Neural progenitor cell (in vitro differentiated cells): Measurements from ENCODE around the gene NR1D2. TPM values are rescaled to one million over a fixed set of nuclear protein-coding genes. Genes with fewer than 3 reads are reported as not detected.

Experiments
- DNase-seq: peaks from one replicate; pipeline ENCODE4 v3.0.0-alpha.2; 2016; ENCODE audit warnings: low spot score
- H2AFZ ChIP-seq: fragments of 200-600 bp; sonication (generic); replicated peaks from 2 replicates; pipeline ENCODE4 v1.6.1; 2016; ENCODE audit warnings: antibody characterized with exemption
- H3F3A ChIP-seq: fragments of 200-600 bp; sonication (generic); 2 replicates; pipeline ENCODE4 v1.6.1; 2016; ENCODE audit warnings: antibody characterized with exemption, low read depth
- H3K27ac ChIP-seq: fragments of 200-600 bp; sonication (generic); 2 replicates; pipeline ENCODE4 v1.5.1; 2016; ENCODE audit warnings: mild to moderate bottlenecking
- H3K27me3 ChIP-seq: fragments of 200-600 bp; sonication (generic); 2 replicates; pipeline ENCODE4 v1.6.1; 2016; ENCODE audit warnings: mild to moderate bottlenecking, moderate library complexity
- H3K36me3 ChIP-seq: fragments of 200-600 bp; sonication (generic); 2 replicates; pipeline ENCODE4 v1.5.1; 2016
- H3K4me1 ChIP-seq: fragments of 200-600 bp; sonication (generic); 2 replicates; pipeline ENCODE4 v1.6.1; 2016; ENCODE audit warnings: mixed run types
- H3K4me2 ChIP-seq: fragments of 200-600 bp; sonication (generic); 2 replicates; pipeline ENCODE4 v1.6.1; 2016
- H3K4me3 ChIP-seq: fragments of 200-600 bp; sonication (generic); 2 replicates; pipeline ENCODE4 v1.5.1; 2016
- H3K79me2 ChIP-seq: fragments of 200-600 bp; sonication (generic); 2 replicates; pipeline ENCODE4 v1.6.1; 2016; ENCODE audit warnings: low read depth
- H3K9ac ChIP-seq: fragments of 200-600 bp; sonication (generic); 2 replicates; pipeline ENCODE4 v1.6.1; 2016
- H3K9me3 ChIP-seq: fragments of 200-600 bp; sonication (generic); 2 replicates; pipeline ENCODE4 v1.5.1; 2016; ENCODE audit warnings: low read depth
- H4K20me1 ChIP-seq: fragments of 200-600 bp; sonication (generic); 2 replicates; pipeline ENCODE4 v1.6.1; 2016; ENCODE audit warnings: low read depth
- H3K27ac Mint-ChIP-seq: 3 replicates; pipeline ENCODE4 v1.8.0; 2021; ENCODE audit warnings: mixed read lengths
- H3K27me3 Mint-ChIP-seq: 2 replicates; pipeline ENCODE4 v1.8.0; 2022; ENCODE audit warnings: low read depth, mild to moderate bottlenecking, inconsistent platforms, moderate library complexity, mixed read lengths; ENCODE audit not compliant: insufficient read depth
- H3K36me3 Mint-ChIP-seq: 3 replicates; pipeline ENCODE4 v1.8.0; 2021; ENCODE audit warnings: mixed read lengths
- H3K4me1 Mint-ChIP-seq: 3 replicates; pipeline ENCODE4 v1.8.0; 2021; ENCODE audit warnings: mixed read lengths
- H3K4me3 Mint-ChIP-seq: 3 replicates; pipeline ENCODE4 v1.8.0; 2021; ENCODE audit warnings: mild to moderate bottlenecking, moderate library complexity, mixed read lengths
- H3K9me3 Mint-ChIP-seq: 3 replicates; pipeline ENCODE4 v1.8.0; 2020; ENCODE audit warnings: mixed read lengths
- EZH2 ChIP-seq: fragments of 200-600 bp; sonication (generic); IDR thresholded peaks from 2 replicates; pipeline ENCODE4 v1.6.1; 2017; ENCODE audit warnings: antibody characterized with exemption, mild to moderate bottlenecking, moderate library complexity
- EZH2phosphoT487 ChIP-seq: fragments of 200-600 bp; sonication (generic); IDR thresholded peaks from 2 replicates; pipeline ENCODE4 v1.6.1; 2017; ENCODE audit warnings: antibody characterized with exemption
- total RNA-seq: library from RNA; depleted of rRNA; stranded (reverse); fragments of >200 nt; gene quantifications from 2 replicates; pipeline ENCODE4 v1.2.3, GENCODE V29; 2015; ENCODE audit warnings: low replicate concordance
- TF ChIP-seq, protein P1 (sequence below): fragments of 200-600 bp; sonication (generic); IDR thresholded peaks from 2 replicates; pipeline ENCODE4 v1.5.1; 2017; ENCODE audit warnings: antibody characterized with exemption, mild to moderate bottlenecking

The NR1D2 gene
- total RNA-seq, 1 donor from 2014 or later, result 43.7 TPM

DNA sequence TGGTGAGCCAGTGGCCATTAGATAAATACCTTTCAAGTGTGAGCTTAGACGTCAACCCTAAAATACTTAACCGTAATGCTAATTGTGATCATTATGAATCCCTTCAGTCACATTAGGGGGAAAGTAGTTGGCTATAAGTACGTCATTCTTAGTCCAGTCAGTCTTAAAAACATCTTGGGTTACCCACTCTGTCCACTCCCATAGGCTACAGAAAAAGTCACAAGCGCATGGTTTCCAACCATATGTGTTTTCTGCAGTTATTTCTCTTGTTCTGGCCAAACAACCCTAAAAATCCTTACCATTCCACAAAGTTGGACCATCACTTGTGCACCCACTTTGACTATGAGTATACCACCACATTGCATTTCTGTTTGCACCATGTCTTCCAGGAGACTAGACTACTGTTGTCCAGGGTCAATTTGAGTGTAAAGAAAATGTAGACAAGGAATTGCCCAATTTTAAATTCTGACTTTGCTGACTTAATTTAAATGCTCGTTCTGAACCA, 24.9 kb upstream of the NR1D2 start:
- no peak for DNase-seq
- peaks cover 36% of the 10 kb centered on the region for H4K20me1 ChIP-seq
- TF ChIP-seq EZH2, result no peak
- no peak overlapping the region for H2AFZ ChIP-seq
- no peaks in the 10 kb centered on the region for H3K27me3 ChIP-seq
- peaks cover 14% of the 10 kb centered on the region for H3K4me1 ChIP-seq
- Mint-ChIP-seq H3K4me3 (peak overlapping the region; percentile 30), H3K4me1 (peaks cover 30% of the 10 kb centered on the region), H3K9me3 (no peaks in the 10 kb centered on the region), H3K27ac (no peak overlapping the region), H3K27me3 (peaks cover 2% of the 10 kb centered on the region), H3K36me3 (peaks cover 32% of the 10 kb centered on the region)
- peaks cover 19% of the 10 kb centered on the region for H3K36me3 ChIP-seq
- peak overlapping the region; percentile 99 for H3K4me2 ChIP-seq
- peak overlapping the region; percentile 23 for H3K4me3 ChIP-seq
- H3K79me2 ChIP-seq, result peaks cover 48% of the 10 kb centered on the region
- no peak overlapping the region for H3K9ac ChIP-seq
- H3F3A ChIP-seq, result peaks cover 48% of the 10 kb centered on the region
- peak overlapping the region; percentile 38 for H3K27ac ChIP-seq
- no peaks in the 10 kb centered on the region for H3K9me3 ChIP-seq

DNA sequence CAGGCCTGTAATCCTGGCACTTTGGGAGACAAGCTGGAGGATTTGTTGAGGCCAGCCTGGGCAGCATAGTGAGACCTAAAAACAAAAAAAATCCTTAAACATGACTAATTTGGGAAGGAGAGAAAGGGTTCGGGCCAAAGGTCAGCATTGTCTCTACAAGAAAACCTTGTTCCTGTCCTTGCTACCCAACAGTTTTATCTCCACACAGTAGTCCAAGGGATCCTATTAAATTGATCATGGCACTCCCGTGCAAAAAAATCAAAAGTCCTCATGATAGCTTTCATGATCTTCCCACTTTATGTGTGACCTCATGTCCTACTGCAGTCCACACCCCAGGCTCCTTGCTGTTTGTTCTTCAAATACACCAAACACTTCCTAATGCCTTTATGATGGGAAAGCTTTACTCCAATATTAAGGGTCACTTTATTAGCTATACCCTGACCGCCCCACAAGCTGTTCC, 24.0 kb upstream of the NR1D2 start:
- DNase-seq, result no peak
- Histone ChIP-seq H3K4me1 (peaks cover 6% of the 10 kb centered on the region), H3K27me3 (no peaks in the 10 kb centered on the region), H3K79me2 (peaks cover 40% of the 10 kb centered on the region), H3K9me3 (no peaks in the 10 kb centered on the region), H3K27ac (peak overlapping the region; percentile 51), H3K9ac (no peak overlapping the region), H3F3A (peaks cover 48% of the 10 kb centered on the region), H4K20me1 (peaks cover 36% of the 10 kb centered on the region), H3K4me3 (no peak overlapping the region), H2AFZ (no peak overlapping the region), H3K36me3 (peaks cover 19% of the 10 kb centered on the region), H3K4me2 (no peak overlapping the region)
- Mint-ChIP-seq H3K27me3 (peaks cover 2% of the 10 kb centered on the region), H3K9me3 (no peaks in the 10 kb centered on the region), H3K27ac (no peak overlapping the region), H3K4me1 (peaks cover 24% of the 10 kb centered on the region), H3K36me3 (peaks cover 32% of the 10 kb centered on the region), H3K4me3 (no peak overlapping the region)
- TF ChIP-seq EZH2phosphoT487 (no peak), EZH2 (no peak)
- TF ChIP-seq, protein P1, sequence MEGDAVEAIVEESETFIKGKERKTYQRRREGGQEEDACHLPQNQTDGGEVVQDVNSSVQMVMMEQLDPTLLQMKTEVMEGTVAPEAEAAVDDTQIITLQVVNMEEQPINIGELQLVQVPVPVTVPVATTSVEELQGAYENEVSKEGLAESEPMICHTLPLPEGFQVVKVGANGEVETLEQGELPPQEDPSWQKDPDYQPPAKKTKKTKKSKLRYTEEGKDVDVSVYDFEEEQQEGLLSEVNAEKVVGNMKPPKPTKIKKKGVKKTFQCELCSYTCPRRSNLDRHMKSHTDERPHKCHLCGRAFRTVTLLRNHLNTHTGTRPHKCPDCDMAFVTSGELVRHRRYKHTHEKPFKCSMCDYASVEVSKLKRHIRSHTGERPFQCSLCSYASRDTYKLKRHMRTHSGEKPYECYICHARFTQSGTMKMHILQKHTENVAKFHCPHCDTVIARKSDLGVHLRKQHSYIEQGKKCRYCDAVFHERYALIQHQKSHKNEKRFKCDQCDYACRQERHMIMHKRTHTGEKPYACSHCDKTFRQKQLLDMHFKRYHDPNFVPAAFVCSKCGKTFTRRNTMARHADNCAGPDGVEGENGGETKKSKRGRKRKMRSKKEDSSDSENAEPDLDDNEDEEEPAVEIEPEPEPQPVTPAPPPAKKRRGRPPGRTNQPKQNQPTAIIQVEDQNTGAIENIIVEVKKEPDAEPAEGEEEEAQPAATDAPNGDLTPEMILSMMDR, result no peak

DNA sequence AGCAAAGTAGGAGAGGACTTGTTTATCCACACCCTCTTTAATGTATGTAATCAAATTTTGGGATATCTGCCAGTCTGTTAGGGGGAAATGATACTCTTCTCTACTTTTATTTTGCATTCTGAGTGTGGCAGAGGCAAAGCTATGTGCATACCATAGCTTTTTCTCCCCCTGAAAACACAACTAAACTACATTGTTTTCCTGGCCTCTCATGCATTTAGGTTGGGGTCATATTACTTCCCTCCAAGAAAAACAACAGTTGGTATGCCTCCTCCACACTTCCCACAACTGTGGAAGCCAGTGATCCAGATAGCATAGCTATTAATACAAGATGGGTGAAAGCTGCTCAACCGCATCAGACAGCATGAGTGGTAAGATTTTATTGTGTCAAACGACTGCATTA, 21.3 kb upstream of the NR1D2 start:
- Histone ChIP-seq H3K9ac (no peak overlapping the region), H3K4me3 (no peak overlapping the region), H4K20me1 (peaks cover 21% of the 10 kb centered on the region), H3K4me2 (no peak overlapping the region), H3K4me1 (peaks cover 3% of the 10 kb centered on the region), H3K79me2 (peaks cover 16% of the 10 kb centered on the region), H3K27me3 (no peaks in the 10 kb centered on the region), H3K9me3 (no peaks in the 10 kb centered on the region), H2AFZ (no peak overlapping the region), H3K27ac (no peak overlapping the region), H3K36me3 (peaks cover 9% of the 10 kb centered on the region), H3F3A (peaks cover 38% of the 10 kb centered on the region)
- TF ChIP-seq EZH2, result no peak
- TF ChIP-seq, protein P1, result no peak
- no peak for TF ChIP-seq EZH2phosphoT487
- no peak overlapping the region for H3K4me3 Mint-ChIP-seq
- no peak for DNase-seq
- H3K27me3 Mint-ChIP-seq, result no peaks in the 10 kb centered on the region
- peaks cover 20% of the 10 kb centered on the region for H3K36me3 Mint-ChIP-seq
- H3K4me1 Mint-ChIP-seq, result peaks cover 12% of the 10 kb centered on the region
- no peaks in the 10 kb centered on the region for H3K9me3 Mint-ChIP-seq
- H3K27ac Mint-ChIP-seq, result no peak overlapping the region

DNA sequence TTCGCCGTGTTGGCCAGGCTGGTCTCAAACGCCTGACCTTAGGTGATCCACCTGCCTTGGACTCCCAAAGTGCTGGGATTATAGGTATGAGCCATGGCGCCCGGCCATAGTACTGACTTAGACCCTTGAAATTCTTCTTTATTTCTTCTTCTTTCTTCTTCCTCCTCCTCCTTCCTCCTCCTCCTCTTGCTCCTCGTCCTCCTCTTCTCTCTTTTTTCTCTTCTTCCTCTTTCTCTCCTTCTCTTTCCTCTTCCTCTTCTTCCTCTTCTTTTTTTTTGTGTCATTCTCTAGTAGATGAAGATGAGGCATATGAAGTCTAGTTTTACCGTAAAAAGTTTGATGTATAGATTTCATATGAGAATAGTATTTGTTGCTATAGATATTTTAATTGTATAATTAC, 18.8 kb upstream of the NR1D2 start:
- no peaks in the 10 kb centered on the region for H3K9me3 Mint-ChIP-seq
- no peak for DNase-seq
- no peaks in the 10 kb centered on the region for H3K27me3 Mint-ChIP-seq
- peaks cover 4% of the 10 kb centered on the region for H3K36me3 Mint-ChIP-seq
- Histone ChIP-seq H3K4me2 (no peak overlapping the region), H3K79me2 (no peaks in the 10 kb centered on the region), H3K4me3 (no peak overlapping the region), H3F3A (peaks cover 15% of the 10 kb centered on the region), H2AFZ (no peak overlapping the region), H3K9me3 (no peaks in the 10 kb centered on the region), H3K9ac (no peak overlapping the region), H3K4me1 (no peaks in the 10 kb centered on the region), H3K27ac (no peak overlapping the region), H3K27me3 (no peaks in the 10 kb centered on the region), H3K36me3 (no peaks in the 10 kb centered on the region), H4K20me1 (no peaks in the 10 kb centered on the region)
- no peak overlapping the region for H3K4me3 Mint-ChIP-seq
- H3K4me1 Mint-ChIP-seq, result no peaks in the 10 kb centered on the region
- TF ChIP-seq EZH2phosphoT487, result no peak
- TF ChIP-seq, protein P1, result no peak
- no peak for TF ChIP-seq EZH2
- H3K27ac Mint-ChIP-seq, result no peak overlapping the region
